DOHH2 (cell line): ENCODE results near the gene PRELID1.

Experiments
- H3F3A ChIP-seq: fragments of 200-600 bp; sonication (generic), shearing (Covaris generic); 2 replicates; pipeline ENCODE4 v1.6.0; 2016; ENCODE audit warnings: antibody characterized with exemption, mild to moderate bottlenecking; ENCODE audit not compliant: control insufficient read depth, insufficient read depth
- H3K27ac ChIP-seq: fragments of 200-600 bp; sonication (generic); 2 replicates; pipeline ENCODE4 v1.5.1; 2014; ENCODE audit warnings: low read depth, mild to moderate bottlenecking, low read length, moderate library complexity
- H3K27me3 ChIP-seq: fragments of 200-600 bp; sonication (generic); 2 replicates; pipeline ENCODE4 v1.6.1; 2014; ENCODE audit warnings: mild to moderate bottlenecking, low read length, mixed read lengths; ENCODE audit not compliant: control insufficient read depth
- H3K36me3 ChIP-seq: fragments of 200-600 bp; sonication (generic); 2 replicates; pipeline ENCODE4 v1.6.1; 2014; ENCODE audit warnings: mild to moderate bottlenecking, low read length, moderate library complexity, mixed read lengths; ENCODE audit not compliant: control insufficient read depth
- H3K4me1 ChIP-seq: fragments of 200-600 bp; sonication (generic); 2 replicates; pipeline ENCODE4 v1.6.1; 2014; ENCODE audit warnings: mild to moderate bottlenecking, low read length, mixed read lengths; ENCODE audit not compliant: control insufficient read depth
- H3K4me2 ChIP-seq: fragments of 200-600 bp; sonication (generic); 2 replicates; pipeline ENCODE4 v1.6.0; 2014; ENCODE audit warnings: mild to moderate bottlenecking, low read length, moderate library complexity
- H3K4me3 ChIP-seq: fragments of 200-600 bp; sonication (generic); 2 replicates; pipeline ENCODE4 v1.5.1; 2014; ENCODE audit warnings: mild to moderate bottlenecking, low read length, mixed read lengths
- H3K79me2 ChIP-seq: fragments of 200-600 bp; sonication (generic); 2 replicates; pipeline ENCODE4 v1.6.1; 2014; ENCODE audit warnings: mild to moderate bottlenecking, low read length, mixed read lengths; ENCODE audit not compliant: control insufficient read depth
- H3K9me2 ChIP-seq: fragments of 200-600 bp; sonication (generic); replicated peaks from 2 replicates; pipeline ENCODE4 v1.6.1; 2014; ENCODE audit warnings: mild to moderate bottlenecking, low read length, mixed read lengths; ENCODE audit not compliant: control insufficient read depth
- H3K9me3 ChIP-seq: fragments of 200-600 bp; sonication (generic); 2 replicates; pipeline ENCODE4 v1.6.1; 2014; ENCODE audit warnings: antibody characterized with exemption, low read length, mixed read lengths; ENCODE audit not compliant: control insufficient read depth, insufficient read depth
- H4K20me1 ChIP-seq: fragments of 200-600 bp; sonication (generic); 2 replicates; pipeline ENCODE4 v1.6.0; 2014; ENCODE audit warnings: low read depth, mild to moderate bottlenecking, antibody characterized with exemption, low read length, moderate library complexity; ENCODE audit not compliant: control insufficient read depth, insufficient read depth
- EZH2phosphoT487 ChIP-seq: fragments of 200-600 bp; sonication (generic); IDR thresholded peaks from 2 replicates; pipeline ENCODE4 v1.6.1; 2017; ENCODE audit warnings: borderline replicate concordance, mild to moderate bottlenecking, antibody characterized with exemption, low read length, moderate library complexity, mixed read lengths
- TF ChIP-seq, protein P1 (sequence below): fragments of 200-600 bp; sonication (generic); IDR thresholded peaks from one replicate; pipeline ENCODE4 v1.5.1; 2014; ENCODE audit warnings: antibody characterized with exemption, mild to moderate bottlenecking, low read depth, low read length; ENCODE audit not compliant: poor library complexity, severe bottlenecking

PRELID1 gene

DNA sequence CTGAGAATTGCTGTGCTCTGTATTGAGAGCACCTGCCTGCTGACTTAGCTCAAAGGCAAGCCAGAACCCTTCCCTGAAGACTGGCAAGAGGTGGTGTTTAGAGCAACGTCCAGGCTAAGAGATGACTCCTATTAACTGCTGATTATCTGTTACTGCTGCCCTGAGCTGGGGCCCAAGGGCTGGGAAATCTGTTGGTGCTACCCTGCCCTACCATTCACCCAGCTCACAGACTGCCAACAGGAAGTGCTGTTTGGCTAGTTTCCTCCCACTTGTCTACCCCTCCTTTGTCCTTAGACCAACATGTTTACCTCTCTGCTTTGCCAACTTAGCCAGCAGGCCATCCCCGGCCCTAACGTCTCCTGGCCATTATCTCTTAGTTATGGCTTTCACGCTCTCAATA, 7.0 kb upstream of the PRELID1 start:
- Histone ChIP-seq H4K20me1 (peaks cover 5% of the 10 kb centered on the region; the same call in 1 of the 2 replicates), H3K9me2 (no peaks in the 10 kb centered on the region), H3K9me3 (no peaks in the 10 kb centered on the region), H3K27me3 (no peaks in the 10 kb centered on the region), H3K79me2 (peaks cover 15% of the 10 kb centered on the region), H3F3A (peaks cover 38% of the 10 kb centered on the region), H3K36me3 (peaks cover 88% of the 10 kb centered on the region), H3K4me3 (no peak overlapping the region), H3K27ac (no peak overlapping the region), H3K4me1 (peaks cover 56% of the 10 kb centered on the region), H3K4me2 (no peak overlapping the region)
- no peak for TF ChIP-seq EZH2phosphoT487
- TF ChIP-seq, protein P1, sequence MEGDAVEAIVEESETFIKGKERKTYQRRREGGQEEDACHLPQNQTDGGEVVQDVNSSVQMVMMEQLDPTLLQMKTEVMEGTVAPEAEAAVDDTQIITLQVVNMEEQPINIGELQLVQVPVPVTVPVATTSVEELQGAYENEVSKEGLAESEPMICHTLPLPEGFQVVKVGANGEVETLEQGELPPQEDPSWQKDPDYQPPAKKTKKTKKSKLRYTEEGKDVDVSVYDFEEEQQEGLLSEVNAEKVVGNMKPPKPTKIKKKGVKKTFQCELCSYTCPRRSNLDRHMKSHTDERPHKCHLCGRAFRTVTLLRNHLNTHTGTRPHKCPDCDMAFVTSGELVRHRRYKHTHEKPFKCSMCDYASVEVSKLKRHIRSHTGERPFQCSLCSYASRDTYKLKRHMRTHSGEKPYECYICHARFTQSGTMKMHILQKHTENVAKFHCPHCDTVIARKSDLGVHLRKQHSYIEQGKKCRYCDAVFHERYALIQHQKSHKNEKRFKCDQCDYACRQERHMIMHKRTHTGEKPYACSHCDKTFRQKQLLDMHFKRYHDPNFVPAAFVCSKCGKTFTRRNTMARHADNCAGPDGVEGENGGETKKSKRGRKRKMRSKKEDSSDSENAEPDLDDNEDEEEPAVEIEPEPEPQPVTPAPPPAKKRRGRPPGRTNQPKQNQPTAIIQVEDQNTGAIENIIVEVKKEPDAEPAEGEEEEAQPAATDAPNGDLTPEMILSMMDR, result no peak

- peaks cover 68% of the 10 kb centered on the region for H3K4me1 ChIP-seq
- H3K79me2 ChIP-seq, result peaks cover 28% of the 10 kb centered on the region
- TF ChIP-seq EZH2phosphoT487, result no peak
Observed at GRCh38 chr5:177297922-177298321, 5.7 kb upstream of the PRELID1 start.

GRCh38 chr5:177299697-177300096, 3.9 kb upstream of the PRELID1 start:
- TF ChIP-seq, protein P1, result no peak
- TF ChIP-seq EZH2phosphoT487, result no peak
- Histone ChIP-seq H3K4me2 (peak overlapping the region; percentile 76), H4K20me1 (peaks cover 7% of the 10 kb centered on the region; the same call in 1 of the 2 replicates), H3K27ac (peak overlapping the region; percentile 69), H3K9me2 (no peaks in the 10 kb centered on the region), H3K79me2 (peaks cover 46% of the 10 kb centered on the region), H3K27me3 (no peaks in the 10 kb centered on the region), H3K36me3 (peaks cover 79% of the 10 kb centered on the region), H3K4me1 (peaks cover 68% of the 10 kb centered on the region), H3F3A (peaks cover 39% of the 10 kb centered on the region), H3K4me3 (peak overlapping the region; percentile 37), H3K9me3 (no peaks in the 10 kb centered on the region)

More at GRCh38 chr5:177297922-177298321, 5.7 kb upstream of the PRELID1 start:
- Histone ChIP-seq H3K27ac (0 out of 2 replicates have a peak overlapping the region, but pooled peaks have one; percentile 69), H3K9me2 (no peaks in the 10 kb centered on the region), H4K20me1 (peaks cover 5% of the 10 kb centered on the region; the same call in 1 of the 2 replicates), H3K4me3 (no peak overlapping the region), H3K4me2 (no peak overlapping the region), H3K27me3 (no peaks in the 10 kb centered on the region), H3K9me3 (no peaks in the 10 kb centered on the region), H3K36me3 (peaks cover 82% of the 10 kb centered on the region), H3F3A (peaks cover 39% of the 10 kb centered on the region)

DNA sequence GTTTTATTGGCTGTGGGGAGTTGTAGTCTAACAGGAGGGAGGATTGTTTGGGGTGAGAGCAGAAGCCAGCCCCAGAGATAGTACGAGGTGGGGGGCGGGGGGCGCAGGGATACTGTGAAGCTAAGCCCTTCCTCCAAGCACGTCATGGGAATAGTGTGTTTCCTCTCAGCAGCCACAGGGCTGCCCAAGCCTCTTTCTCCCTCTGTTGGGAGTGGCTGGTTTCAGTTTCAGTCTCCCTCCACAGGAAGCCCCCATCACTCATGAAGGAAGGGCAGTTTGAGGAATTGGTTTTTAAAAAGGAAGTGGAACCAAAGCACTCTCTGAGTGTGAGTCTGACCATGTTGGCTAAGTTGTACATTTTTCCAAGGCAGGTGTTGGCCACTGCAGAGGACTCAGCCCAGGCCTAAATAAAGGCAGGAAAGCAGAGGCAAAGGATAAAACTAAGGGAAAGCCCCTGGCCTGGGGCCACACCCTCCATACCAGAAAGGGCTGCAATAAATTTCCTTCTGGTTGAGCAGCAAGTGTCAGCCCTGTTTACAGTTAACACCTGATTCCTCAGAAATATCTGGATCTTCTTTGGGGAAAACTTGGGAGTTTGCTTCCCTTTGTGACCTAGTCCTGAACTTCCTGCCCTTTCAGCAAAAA, 3.2 kb upstream of the PRELID1 start:
- peak overlapping the region; percentile 76 for H3K4me2 ChIP-seq
- peak overlapping the region; percentile 69 for H3K27ac ChIP-seq
- peak overlapping the region; percentile 35 for H3K4me3 ChIP-seq
- H4K20me1 ChIP-seq, result peaks cover 13% of the 10 kb centered on the region; the same call in 1 of the 2 replicates
- no peaks in the 10 kb centered on the region for H3K9me2 ChIP-seq
- peaks cover 52% of the 10 kb centered on the region for H3K79me2 ChIP-seq
- H3F3A ChIP-seq, result peaks cover 39% of the 10 kb centered on the region
- TF ChIP-seq EZH2phosphoT487, result no peak
- TF ChIP-seq, protein P1, result no peak
- H3K9me3 ChIP-seq, result no peaks in the 10 kb centered on the region
- H3K36me3 ChIP-seq, result peaks cover 79% of the 10 kb centered on the region
- H3K4me1 ChIP-seq, result peaks cover 71% of the 10 kb centered on the region
- no peaks in the 10 kb centered on the region for H3K27me3 ChIP-seq
